HG02970 (cell line): ENCODE measurements around the gene NMT1.
A peak's percentile ranks its signal among the peaks of the same experiment; 100 is the strongest.
"Not testable (repeated sequence)": the region's sequence is repeated elsewhere in the genome, so short reads cannot be mapped to it uniquely, and the experiment has no call there.

Experiments
- ATAC-seq: cut with Tn5 transposase; IDR thresholded peaks from one replicate; pipeline ENCODE4 v1.9.1; 2021; ENCODE audit warnings: mild to moderate bottlenecking, moderate library complexity, moderate number of reproducible peaks; ENCODE audit not compliant: unreplicated experiment, low FRiP score

The NMT1 gene

GRCh38 chr17:45035848-45036247, 25.3 kb upstream of the NMT1 start:
- no peak for ATAC-seq

DNA sequence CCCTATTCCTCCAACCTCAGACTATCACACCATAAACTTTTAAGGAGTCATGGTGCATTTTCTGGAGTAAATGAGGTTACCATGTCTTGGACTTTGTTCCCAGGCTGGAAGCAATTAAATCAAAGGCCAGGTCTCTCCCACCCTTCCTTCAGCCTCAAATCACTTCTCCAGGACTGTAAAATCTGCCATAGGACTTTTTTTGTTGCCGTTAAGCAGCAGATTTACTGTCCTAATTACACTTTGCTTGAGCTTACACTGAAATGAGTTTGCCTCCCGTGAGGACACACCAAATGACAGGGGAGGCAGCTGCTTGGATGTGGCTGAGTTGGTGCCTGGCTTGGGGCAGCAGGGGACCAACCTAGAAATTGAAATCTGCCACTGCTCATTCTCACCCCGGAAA, 24.4 kb upstream of the NMT1 start:
- no peak for ATAC-seq

DNA sequence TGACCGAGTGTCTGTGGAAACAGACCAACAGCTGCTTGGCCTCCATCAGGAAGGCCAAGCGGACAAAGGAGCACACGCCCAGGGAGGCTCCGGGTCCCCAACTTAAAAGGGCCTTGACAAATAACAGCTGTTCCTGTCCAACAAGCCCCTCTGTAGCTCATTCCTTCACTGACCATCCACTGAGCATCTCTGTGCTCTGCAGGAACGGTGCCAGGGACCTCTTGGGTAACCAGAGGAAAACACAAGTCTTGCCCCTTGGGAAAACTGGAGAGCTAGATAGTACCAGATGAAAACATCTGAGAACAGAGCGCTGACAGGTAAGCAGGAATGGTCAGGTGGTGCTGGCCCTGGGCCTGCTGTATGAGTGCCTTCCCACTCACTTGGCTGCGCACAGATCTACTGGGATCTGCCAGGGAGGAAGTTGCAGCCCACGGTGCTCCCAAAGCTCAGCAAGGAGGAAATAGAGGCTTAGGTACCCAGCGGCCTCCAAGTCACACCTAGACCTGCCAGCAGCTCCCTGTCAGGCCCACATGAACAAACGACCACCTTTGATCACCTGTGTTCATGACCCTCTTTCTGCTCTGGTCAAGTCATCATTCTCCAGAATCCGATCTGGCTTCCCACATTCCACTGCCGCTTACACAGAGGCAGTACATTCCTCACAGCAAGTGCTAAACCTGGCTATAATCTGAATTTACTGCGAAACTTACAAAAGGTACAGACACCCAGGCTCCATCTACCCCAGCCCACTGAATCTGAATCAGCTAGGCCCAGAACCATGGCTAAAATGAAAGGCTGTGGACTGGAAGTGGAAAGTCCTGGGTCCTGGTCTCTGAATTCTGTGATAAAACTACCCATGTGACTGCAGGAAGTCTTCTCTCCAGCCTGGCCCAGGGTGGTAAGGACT, 22.1 kb upstream of the NMT1 start:
- no peak for ATAC-seq

GRCh38 chr17:45040459-45040858, 20.7 kb upstream of the NMT1 start:
- no peak for ATAC-seq

DNA sequence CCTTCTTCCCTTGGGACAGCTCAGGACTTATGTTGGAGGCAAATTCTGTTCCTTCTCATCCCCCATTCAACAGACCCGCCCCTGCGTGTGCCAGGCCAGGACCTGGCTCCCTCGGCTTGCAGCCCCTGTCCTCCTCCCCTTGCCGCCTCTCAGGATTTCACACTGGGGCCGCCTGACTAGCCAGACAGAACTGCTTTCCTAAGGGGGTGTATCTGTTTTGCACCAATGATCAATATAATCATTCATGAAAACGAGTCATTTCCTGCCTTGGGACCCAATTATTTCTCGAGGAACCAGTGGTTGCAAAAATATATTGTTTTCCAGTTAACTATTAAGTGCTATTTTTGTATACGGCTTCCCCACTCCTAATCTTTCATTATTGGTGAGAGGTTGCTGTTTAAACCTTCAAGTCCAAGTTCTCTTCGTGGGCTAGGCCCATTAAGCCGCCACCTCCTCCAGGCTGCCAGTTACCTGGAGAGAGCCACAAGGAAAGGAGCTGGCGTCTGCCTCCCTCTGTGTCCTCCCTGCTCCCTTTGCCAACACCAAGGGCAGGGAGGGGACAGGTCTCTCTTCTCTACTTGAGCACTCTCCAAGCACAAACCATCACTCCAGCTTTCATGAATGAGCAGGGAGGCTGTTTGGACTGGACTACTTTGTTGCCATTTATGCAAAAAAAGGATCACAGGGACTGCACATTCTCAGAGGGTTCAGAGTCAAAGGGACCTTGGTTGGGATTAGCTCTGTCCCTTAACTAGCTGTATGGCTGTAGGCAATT, 18.6 kb upstream of the NMT1 start:
- ATAC-seq = peak; percentile 35

- ATAC-seq = no peak
Observed at GRCh38 chr17:45043813-45044540, 17.1 kb upstream of the NMT1 start.

DNA sequence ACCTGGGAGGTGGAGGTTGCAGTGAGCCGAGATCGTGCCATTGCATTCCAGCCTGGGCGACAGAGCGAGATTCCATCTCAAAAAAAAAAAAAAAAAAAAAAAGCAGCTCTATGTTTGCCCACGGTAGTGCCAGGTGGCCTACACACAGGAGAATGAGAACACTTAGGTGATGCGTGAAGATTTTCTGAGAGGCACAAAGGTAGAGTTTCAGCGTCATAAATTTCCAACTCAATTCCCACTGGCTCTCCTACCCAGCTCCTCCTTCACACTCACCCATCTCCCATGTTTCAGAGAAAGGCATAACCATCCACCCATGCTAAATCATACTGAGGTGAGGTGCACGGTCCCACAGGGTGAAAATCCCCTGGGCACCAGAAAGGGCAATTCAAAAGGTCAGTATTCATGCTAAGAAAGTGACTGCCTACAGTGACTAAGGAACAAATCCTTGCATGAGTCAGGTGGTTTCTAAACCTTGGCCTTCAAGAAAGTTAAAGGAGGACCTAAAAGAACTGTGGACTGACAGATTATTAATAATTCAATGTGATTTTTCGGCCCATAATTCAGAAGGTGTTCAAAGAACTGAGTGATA, 14.5 kb upstream of the NMT1 start:
- no peak for ATAC-seq

- no peak for ATAC-seq
Observed at GRCh38 chr17:45048795-45049563, 12.1 kb upstream of the NMT1 start.

- peak; percentile 6 for ATAC-seq
Observed at GRCh38 chr17:45050481-45051059, 10.5 kb upstream of the NMT1 start.

- ATAC-seq = peak; percentile 94
Observed at GRCh38 chr17:45051060-45051719, 9.9 kb upstream of the NMT1 start, which contains the start of gene DCAKD. Gene DCAKD (minus strand): TSS chr17:45051632. CDS start chr17:45034885, 16,747 bp downstream.

DNA sequence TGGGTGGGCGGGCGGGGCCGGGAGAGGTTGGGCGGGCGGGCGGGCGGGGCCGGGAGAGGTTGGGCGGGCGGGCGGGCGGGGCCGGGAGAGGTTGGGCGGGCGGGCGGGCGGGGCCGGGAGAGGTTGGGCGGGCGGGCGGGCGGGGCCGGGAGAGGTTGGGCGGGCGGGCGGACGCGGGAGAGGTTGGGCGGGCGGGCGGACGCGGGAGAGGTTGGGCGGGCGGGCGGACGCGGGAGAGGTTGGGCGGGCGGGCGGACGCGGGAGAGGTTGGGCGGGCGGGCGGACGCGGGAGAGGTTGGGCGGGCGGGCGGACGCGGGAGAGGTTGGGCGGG, 9.4 kb upstream of the NMT1 start:
- not testable (repeated sequence) for ATAC-seq

GRCh38 chr17:45052052-45052772, 8.9 kb upstream of the NMT1 start:
- no peak for ATAC-seq

DNA sequence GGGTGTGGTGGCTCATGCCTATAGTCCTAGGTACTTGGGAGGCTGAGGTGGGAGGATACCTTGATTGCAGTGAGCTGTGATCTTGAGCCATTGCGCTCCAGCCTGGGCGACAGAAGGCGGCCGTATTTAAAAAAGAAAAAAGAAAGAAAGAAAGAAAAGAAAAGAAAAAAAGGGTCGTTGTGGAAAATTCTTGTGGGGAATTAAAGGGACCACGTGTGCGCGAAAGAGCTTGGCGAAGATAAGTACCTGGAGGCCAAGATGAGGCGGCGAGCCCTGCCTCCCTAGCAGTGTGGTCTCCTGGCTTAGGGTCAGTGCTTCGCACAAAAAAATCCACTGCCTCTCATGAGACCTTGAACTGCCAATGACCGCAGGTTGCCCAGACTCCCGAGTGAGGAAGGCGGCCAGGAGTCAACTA, 728 bp upstream of the NMT1 start:
- no peak for ATAC-seq

GRCh38 chr17:45061606-45062205, 589 bp downstream of the NMT1 start:
- no peak for ATAC-seq

DNA sequence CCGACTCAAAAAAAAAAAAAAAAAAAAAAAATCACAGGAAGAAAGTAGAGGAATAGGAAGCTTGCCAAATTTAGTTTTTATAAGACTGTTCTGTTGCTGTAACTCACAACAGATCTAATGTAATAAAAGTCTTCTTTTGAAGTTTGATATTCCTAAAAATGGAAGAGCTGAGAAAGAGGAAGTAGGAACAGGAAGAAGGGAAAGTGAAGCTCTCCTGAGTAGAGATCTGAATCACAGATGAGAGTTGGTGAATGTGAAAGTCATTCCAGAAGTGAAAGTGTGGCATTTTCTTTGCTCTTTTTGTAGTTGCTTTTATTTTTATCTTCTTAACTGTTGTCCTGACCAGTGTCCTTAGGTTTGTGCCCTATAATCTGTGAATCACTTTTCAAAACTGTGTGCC, 2.1 kb downstream of the NMT1 start:
- no peak for ATAC-seq

GRCh38 chr17:45067637-45068036, 6.5 kb downstream of the NMT1 start:
- no peak for ATAC-seq

GRCh38 chr17:45070001-45070400, 8.9 kb downstream of the NMT1 start:
- no peak for ATAC-seq

- no peak for ATAC-seq
Observed at GRCh38 chr17:45070809-45071208, 9.7 kb downstream of the NMT1 start.
